ENCODE data around the gene MARCO. TPM values are rescaled to one million over a fixed set of nuclear protein-coding genes. Genes with fewer than 3 reads are reported as not detected.

MARCO gene
- total and polyA plus RNA-seq, 2 experiments from 2014 or later, result not detected

GRCh38 chr2:118918017-118918416 lies 24.0 kb upstream of the MARCO start:
- peaks cover 6% of the 10 kb centered on the region; the same call in 2 of the 3 replicates for H3K4me1 Mint-ChIP-seq
- Histone ChIP-seq H3K4me2 (no peak overlapping the region), H3K79me2 (replicated peaks; ENCODE audit: insufficient read depth) (no peaks in the 10 kb centered on the region), H3K4me3 (no peak overlapping the region), H3K27me3 (ENCODE audit: insufficient read depth) (no peaks in the 10 kb centered on the region), H3K27ac (ENCODE audit: low read depth) (no peak overlapping the region), H3K36me3 (ENCODE audit: insufficient read depth) (no peaks in the 10 kb centered on the region), H4K20me1 (replicated peaks; ENCODE audit: insufficient read depth) (no peaks in the 10 kb centered on the region), H3K4me1 (ENCODE audit: insufficient read depth) (no peaks in the 10 kb centered on the region), H3K9me2 (ENCODE audit: insufficient read depth) (0 out of 2 replicates have a peak, but pooled peaks cover 4% of the 10 kb centered on the region), H3F3A (replicated peaks; ENCODE audit: low read depth) (no peaks in the 10 kb centered on the region), H2AFZ (no peak overlapping the region)
- ATAC-seq (no peak), DNase-seq (ENCODE audit: low spot score) (no peak)
- no peaks in the 10 kb centered on the region for H3K9me3 Mint-ChIP-seq
- no peaks in the 10 kb centered on the region for H3K36me3 Mint-ChIP-seq (ENCODE audit: low read depth)
- H3K4me3 Mint-ChIP-seq, result no peak overlapping the region
- no peak overlapping the region for H3K27ac Mint-ChIP-seq
- no peaks in the 10 kb centered on the region for H3K27me3 Mint-ChIP-seq (ENCODE audit: insufficient read depth, low read depth, poor library complexity)
- TF ChIP-seq, protein P1, sequence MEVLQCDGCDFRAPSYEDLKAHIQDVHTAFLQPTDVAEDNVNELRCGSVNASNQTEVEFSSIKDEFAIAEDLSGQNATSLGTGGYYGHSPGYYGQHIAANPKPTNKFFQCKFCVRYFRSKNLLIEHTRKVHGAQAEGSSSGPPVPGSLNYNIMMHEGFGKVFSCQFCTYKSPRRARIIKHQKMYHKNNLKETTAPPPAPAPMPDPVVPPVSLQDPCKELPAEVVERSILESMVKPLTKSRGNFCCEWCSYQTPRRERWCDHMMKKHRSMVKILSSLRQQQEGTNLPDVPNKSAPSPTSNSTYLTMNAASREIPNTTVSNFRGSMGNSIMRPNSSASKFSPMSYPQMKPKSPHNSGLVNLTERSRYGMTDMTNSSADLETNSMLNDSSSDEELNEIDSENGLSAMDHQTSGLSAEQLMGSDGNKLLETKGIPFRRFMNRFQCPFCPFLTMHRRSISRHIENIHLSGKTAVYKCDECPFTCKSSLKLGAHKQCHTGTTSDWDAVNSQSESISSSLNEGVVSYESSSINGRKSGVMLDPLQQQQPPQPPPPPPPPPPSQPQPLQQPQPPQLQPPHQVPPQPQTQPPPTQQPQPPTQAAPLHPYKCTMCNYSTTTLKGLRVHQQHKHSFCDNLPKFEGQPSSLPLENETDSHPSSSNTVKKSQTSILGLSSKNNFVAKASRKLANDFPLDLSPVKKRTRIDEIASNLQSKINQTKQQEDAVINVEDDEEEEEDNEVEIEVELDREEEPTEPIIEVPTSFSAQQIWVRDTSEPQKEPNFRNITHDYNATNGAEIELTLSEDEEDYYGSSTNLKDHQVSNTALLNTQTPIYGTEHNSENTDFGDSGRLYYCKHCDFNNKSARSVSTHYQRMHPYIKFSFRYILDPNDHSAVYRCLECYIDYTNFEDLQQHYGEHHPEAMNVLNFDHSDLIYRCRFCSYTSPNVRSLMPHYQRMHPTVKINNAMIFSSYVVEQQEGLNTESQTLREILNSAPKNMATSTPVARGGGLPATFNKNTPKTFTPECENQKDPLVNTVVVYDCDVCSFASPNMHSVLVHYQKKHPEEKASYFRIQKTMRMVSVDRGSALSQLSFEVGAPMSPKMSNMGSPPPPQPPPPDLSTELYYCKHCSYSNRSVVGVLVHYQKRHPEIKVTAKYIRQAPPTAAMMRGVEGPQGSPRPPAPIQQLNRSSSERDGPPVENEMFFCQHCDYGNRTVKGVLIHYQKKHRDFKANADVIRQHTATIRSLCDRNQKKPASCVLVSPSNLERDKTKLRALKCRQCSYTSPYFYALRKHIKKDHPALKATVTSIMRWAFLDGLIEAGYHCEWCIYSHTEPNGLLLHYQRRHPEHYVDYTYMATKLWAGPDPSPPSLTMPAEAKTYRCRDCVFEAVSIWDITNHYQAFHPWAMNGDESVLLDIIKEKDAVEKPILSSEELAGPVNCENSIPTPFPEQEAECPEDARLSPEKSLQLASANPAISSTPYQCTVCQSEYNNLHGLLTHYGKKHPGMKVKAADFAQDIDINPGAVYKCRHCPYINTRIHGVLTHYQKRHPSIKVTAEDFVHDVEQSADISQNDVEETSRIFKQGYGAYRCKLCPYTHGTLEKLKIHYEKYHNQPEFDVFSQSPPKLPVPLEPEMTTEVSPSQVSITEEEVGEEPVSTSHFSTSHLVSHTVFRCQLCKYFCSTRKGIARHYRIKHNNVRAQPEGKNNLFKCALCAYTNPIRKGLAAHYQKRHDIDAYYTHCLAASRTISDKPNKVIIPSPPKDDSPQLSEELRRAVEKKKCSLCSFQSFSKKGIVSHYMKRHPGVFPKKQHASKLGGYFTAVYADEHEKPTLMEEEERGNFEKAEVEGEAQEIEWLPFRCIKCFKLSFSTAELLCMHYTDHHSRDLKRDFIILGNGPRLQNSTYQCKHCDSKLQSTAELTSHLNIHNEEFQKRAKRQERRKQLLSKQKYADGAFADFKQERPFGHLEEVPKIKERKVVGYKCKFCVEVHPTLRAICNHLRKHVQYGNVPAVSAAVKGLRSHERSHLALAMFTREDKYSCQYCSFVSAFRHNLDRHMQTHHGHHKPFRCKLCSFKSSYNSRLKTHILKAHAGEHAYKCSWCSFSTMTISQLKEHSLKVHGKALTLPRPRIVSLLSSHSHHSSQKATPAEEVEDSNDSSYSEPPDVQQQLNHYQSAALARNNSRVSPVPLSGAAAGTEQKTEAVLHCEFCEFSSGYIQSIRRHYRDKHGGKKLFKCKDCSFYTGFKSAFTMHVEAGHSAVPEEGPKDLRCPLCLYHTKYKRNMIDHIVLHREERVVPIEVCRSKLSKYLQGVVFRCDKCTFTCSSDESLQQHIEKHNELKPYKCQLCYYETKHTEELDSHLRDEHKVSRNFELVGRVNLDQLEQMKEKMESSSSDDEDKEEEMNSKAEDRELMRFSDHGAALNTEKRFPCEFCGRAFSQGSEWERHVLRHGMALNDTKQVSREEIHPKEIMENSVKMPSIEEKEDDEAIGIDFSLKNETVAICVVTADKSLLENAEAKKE (CRISPR knock-in tag; IDR thresholded peaks at IDR 0.05), result no peak
- TF ChIP-seq, protein P2, sequence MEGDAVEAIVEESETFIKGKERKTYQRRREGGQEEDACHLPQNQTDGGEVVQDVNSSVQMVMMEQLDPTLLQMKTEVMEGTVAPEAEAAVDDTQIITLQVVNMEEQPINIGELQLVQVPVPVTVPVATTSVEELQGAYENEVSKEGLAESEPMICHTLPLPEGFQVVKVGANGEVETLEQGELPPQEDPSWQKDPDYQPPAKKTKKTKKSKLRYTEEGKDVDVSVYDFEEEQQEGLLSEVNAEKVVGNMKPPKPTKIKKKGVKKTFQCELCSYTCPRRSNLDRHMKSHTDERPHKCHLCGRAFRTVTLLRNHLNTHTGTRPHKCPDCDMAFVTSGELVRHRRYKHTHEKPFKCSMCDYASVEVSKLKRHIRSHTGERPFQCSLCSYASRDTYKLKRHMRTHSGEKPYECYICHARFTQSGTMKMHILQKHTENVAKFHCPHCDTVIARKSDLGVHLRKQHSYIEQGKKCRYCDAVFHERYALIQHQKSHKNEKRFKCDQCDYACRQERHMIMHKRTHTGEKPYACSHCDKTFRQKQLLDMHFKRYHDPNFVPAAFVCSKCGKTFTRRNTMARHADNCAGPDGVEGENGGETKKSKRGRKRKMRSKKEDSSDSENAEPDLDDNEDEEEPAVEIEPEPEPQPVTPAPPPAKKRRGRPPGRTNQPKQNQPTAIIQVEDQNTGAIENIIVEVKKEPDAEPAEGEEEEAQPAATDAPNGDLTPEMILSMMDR (conservative IDR thresholded peaks at IDR 0.05; ENCODE audit: low read depth in 2 of 2), result 0 out of 4 replicates have a peak, but pooled peaks of 1 of the 2 experiments have one; percentile 4
- no peak for TF ChIP-seq ETS1 (IDR thresholded peaks at IDR 0.05)
